GM19463 (cell line): Measurements from ENCODE around the gene CYP4F2.
"Not testable (repeated sequence)": the region's sequence is repeated elsewhere in the genome, so short reads cannot be mapped to it uniquely, and the experiment has no call there.

Source experiments
- ATAC-seq: cut with Tn5 transposase; IDR thresholded peaks from one replicate; pipeline ENCODE4 v1.9.1; 2021; ENCODE audit warnings: mild to moderate bottlenecking, moderate library complexity; ENCODE audit not compliant: unreplicated experiment

CYP4F2 gene, protein sequence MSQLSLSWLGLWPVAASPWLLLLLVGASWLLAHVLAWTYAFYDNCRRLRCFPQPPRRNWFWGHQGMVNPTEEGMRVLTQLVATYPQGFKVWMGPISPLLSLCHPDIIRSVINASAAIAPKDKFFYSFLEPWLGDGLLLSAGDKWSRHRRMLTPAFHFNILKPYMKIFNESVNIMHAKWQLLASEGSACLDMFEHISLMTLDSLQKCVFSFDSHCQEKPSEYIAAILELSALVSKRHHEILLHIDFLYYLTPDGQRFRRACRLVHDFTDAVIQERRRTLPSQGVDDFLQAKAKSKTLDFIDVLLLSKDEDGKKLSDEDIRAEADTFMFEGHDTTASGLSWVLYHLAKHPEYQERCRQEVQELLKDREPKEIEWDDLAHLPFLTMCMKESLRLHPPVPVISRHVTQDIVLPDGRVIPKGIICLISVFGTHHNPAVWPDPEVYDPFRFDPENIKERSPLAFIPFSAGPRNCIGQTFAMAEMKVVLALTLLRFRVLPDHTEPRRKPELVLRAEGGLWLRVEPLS

GRCh38 chr19:15897738-15898276 lies at the start of gene CYP4F2:
Gene CYP4F2, minus strand, starts transcription at chr19:15898074. Its CDS starts 463 bp downstream, at chr19:15897611.
- no peak for ATAC-seq

DNA sequence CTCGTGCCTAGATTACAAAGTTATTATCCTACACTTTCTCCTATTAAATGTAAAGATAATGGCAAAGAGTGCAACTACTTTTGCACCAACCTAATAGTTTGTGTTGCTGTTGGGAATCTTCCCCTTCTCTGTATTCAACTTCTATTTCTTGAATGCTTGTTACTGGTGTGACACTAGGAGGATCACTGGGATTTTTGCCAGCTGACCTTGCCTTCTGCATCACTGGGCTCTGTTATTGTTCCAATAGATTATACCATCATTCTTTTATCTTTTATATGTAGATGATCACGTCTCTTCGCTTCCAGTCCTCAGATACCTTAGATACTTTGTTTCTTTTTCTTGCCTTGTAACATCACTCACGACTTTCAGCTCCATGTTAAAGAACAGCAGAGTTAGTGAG lies 47.4 kb upstream of the CYP4F2 start:
- no peak for ATAC-seq

GRCh38 chr19:15944401-15944800 lies 46.5 kb upstream of the CYP4F2 start:
- no peak for ATAC-seq

GRCh38 chr19:15937771-15938170 lies 39.9 kb upstream of the CYP4F2 start:
- no peak for ATAC-seq

DNA sequence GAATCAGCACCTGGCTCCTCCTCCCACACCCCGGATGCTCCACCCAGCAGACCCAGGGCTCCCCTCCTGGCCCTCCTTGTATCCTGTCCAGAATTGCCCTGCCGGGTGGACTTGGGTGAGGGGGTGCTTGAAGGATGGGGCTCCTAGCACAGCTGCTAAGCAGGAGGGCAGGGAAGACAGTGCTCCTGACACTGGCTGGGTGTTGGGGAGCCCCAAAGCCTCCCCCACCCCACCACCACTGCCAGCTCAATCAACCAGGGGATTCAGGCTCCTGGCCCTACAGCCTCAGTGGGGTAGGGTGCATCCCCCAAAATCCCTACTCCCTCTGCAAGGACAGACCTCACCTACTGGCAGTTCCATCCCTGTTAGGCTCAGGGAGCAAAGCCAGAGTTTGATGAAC lies 39.1 kb upstream of the CYP4F2 start:
- ATAC-seq: no peak

- ATAC-seq: no peak
Observed at GRCh38 chr19:15936173-15936572, 38.3 kb upstream of the CYP4F2 start.

DNA sequence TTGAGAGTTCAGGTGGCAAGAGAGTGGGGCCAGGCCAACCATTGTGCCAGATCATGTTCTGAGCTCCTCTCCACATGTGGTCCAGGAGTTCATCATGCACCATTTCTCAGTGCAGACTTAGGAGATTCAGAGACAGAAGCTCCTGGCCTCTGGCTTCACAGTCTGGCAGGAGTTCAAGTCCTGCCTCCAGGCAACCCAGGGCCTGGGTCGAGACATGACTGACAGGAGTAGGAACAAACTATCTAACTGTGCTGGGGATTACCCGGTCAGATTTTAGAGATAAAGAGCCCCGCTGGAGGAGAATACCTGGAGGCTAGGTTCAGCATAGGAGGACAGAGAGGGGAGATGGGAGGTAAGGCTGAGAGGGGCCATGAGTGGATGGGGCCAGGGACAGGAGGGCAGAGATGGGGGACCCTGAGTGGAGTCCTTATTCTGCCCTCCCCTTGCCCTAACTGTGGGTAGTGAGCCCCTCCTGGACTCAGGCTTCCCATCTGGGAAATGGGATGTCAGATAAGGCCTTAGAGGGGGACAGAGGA lies 37.4 kb upstream of the CYP4F2 start:
- ATAC-seq: no peak

DNA sequence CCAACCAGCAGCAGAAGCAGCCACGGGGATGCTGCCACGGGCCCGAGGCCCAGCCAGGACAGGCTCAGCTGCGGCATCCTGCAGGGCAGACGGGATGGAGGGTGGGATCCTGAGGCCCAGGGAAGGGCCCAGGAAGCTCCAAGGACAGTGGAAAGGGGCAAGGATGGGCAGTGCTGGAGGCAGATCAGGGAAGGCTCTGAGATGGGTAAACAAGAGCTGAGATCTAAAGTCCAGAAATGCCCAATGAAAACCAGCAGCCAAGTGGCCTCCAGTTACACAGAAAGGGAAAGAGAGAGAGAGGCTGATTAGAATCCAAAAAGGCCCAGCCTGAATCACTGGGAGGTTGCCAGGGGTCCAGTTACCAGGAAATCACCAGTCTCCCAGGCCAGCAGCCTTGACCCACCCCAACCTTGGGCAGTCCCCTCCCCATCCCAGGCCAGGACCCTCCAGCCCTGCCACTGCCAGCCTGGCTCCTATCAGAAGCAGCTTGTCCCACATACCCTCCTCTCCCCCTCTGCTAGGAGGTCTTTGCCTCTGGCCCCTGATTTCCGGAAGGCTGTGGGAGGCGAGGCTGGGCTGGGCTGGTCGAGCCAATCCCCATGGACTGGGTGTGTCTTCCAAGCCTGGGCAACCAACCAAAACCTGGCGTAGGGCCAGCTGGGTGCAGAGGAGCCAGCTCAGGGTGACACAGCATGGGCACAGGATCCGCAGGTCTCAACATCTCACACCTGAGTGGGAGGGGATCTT lies 36.6 kb upstream of the CYP4F2 start, which contains the start of gene CYP4F11:
CYP4F11 (minus strand) TSS at position 198 of the 747 bp plus-strand sequence; CDS start at position 77, 121 bp downstream.
- no peak for ATAC-seq

- ATAC-seq: not testable (repeated sequence)
Observed at GRCh38 chr19:15933761-15934331, 36.0 kb upstream of the CYP4F2 start.

DNA sequence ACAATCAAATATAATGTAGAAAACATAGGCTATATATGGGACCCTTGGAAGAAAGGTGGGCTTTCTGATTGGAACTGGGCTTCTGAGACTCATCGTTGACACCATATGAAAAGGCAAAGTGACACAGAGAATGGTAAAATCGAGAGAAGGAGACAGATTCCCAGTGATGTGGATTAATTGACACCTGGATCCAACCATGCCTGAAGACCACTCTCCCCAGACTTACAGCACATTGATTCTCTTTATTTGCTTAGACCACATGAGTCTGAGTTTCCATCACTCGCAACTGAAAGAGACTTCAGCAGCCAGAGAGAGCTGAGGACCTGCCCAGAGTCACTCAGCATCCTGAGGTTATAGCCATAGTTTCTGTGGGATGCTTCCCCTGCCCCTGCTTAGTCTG lies 30.4 kb upstream of the CYP4F2 start:
- ATAC-seq: no peak

DNA sequence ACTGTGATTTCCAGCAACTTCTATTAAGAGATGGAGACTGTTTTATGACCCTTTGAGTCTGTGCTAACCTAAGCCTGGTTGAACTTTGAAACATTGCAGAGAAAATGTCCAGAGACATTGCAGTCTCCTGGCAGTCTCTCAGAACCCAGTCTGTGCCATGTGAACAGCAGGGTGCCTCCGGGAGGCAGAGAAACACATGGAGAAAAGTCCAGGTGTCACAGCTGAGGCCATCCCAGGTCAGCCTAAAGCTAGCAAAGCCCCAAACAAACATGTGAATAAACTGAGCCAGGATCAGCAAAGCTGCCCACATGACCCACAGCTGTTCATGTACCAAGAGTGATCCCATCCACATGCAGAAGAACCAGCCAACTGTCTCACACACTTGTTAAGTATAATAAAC lies 28.6 kb upstream of the CYP4F2 start:
- ATAC-seq: no peak

GRCh38 chr19:15923702-15924101 lies 25.8 kb upstream of the CYP4F2 start:
- no peak for ATAC-seq

DNA sequence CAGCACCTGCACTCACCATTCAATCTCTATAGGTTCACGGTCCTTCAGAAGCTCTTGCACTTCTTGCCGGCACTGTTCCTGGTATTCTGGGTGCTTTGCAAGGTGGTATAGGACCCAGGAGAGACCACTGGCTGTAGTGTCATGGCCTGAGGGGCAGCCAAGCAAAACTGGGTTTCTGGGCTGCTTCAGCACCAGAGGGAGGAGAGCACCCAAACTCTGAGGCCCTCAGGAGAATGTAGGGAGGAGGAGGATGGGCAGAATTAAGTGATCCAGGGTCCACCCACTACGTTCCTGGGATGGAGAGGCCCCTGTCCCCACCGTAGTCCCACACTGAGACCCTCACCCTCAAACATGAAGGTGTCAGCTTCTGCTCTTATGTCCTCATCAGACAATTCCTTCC lies 24.1 kb upstream of the CYP4F2 start:
- no peak for ATAC-seq

GRCh38 chr19:15919243-15919642 lies 21.4 kb upstream of the CYP4F2 start:
- no peak for ATAC-seq

- ATAC-seq: no peak
Observed at GRCh38 chr19:15915109-15915508, 17.2 kb upstream of the CYP4F2 start.

DNA sequence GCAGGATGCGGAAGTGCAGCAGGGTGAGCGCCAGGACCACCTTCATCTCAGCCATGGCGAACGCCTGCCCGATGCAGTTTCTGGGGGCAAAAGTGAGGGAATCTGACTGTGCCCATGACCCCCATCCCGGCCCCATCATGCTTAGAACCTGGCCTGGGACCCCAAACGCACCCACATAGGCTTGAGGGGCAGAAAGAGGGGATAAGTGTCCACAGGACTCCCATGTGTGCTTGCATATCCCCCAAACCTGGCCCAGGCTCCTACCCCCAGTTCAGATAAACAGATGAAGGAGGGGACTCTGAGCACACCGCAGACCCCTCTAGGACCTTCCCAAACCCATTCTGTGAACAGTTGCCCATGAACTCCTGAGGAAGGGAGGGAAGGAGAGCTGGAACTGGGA lies 16.0 kb upstream of the CYP4F2 start:
- no peak for ATAC-seq

DNA sequence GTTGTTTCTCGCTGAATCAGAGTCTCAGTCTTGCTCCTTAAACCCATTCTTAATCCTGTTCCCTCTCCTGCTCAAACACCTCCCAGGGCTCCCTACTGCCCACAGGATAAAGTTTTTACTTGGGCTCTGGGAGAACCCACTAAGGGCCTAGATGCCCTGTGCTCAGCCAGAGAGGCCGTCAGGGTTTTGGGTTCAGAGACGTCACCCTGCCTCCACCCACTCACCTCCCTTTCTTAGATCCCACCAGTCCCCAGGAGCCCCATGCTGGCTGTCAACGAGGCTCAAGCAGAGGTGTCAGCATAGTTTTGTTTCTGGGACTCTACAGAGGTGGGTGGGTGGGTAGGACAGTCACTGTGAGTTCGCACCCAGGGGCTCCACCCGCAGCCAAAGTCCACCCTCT lies 15.5 kb upstream of the CYP4F2 start:
- ATAC-seq: no peak

GRCh38 chr19:15911599-15912235 lies 13.8 kb upstream of the CYP4F2 start:
- ATAC-seq: no peak

DNA sequence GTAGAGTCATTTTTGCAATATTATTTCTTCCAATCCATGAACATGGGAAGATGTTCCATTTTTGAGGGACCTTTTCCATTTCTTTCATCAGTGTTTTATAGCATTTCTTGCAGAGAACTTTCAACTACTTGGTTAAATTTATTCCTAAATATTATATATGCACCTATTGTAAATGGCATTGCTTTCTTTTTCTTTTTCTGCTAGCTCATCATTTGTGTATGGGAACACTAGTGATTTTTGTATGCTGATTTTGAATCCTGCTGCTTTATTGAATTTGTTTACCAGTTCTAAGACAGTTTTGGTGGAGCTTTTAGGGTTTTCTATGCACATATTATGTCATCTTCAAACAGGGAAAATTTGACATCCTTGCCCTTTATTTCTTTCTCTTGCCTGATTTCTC lies 7.2 kb upstream of the CYP4F2 start:
- no peak for ATAC-seq

GRCh38 chr19:15902898-15903297 lies 5.0 kb upstream of the CYP4F2 start:
- ATAC-seq: not testable (repeated sequence)
